H9 (cell line): ENCODE measurements around the gene STX16. TPM values are rescaled to one million over a fixed set of nuclear protein-coding genes. Genes with fewer than 3 reads are reported as not detected.
A peak's percentile ranks its signal among the peaks of the same experiment; 100 is the strongest.

Experiments used
- DNase-seq: peaks from one replicate; pipeline ENCODE4 v3.0.0-alpha.2; 2017
- H2AFZ ChIP-seq: one replicate; pipeline ENCODE4 v1.6.1; 2013; ENCODE audit warnings: mild to moderate bottlenecking, low read length, control low read depth, moderate library complexity
- H2AK5ac ChIP-seq: 2 replicates; pipeline ENCODE4 v1.6.1; 2013; ENCODE audit warnings: low read length, control low read depth, mixed read lengths; ENCODE audit not compliant: insufficient read length
- H2BK120ac ChIP-seq: one replicate; pipeline ENCODE4 v1.6.1; 2013; ENCODE audit warnings: low read depth, mild to moderate bottlenecking, low read length, control low read depth, inconsistent platforms; ENCODE audit not compliant: poor library complexity, severe bottlenecking
- H2BK12ac ChIP-seq: 2 replicates; pipeline ENCODE4 v1.6.1; 2013; ENCODE audit warnings: low read length, control low read depth, mixed read lengths, low read depth; ENCODE audit not compliant: insufficient read length
- H2BK15ac ChIP-seq: 2 replicates; pipeline ENCODE4 v1.6.1; 2013; ENCODE audit warnings: low read depth, low read length, control low read depth
- H2BK20ac ChIP-seq: one replicate; pipeline ENCODE4 v1.6.1; 2013; ENCODE audit warnings: low read depth, mild to moderate bottlenecking, low read length, control low read depth, inconsistent platforms; ENCODE audit not compliant: poor library complexity, severe bottlenecking
- H2BK5ac ChIP-seq: 2 replicates; pipeline ENCODE4 v1.6.1; 2013; ENCODE audit warnings: low read length, control low read depth, mixed read lengths; ENCODE audit not compliant: insufficient read length
- H3K14ac ChIP-seq: 2 replicates; pipeline ENCODE4 v1.6.1; 2013; ENCODE audit warnings: low read length, control low read depth; ENCODE audit not compliant: insufficient read depth
- H3K18ac ChIP-seq: 2 replicates; pipeline ENCODE4 v1.6.1; 2013; ENCODE audit warnings: low read depth, mild to moderate bottlenecking, mixed read lengths, low read length, control low read depth; ENCODE audit not compliant: insufficient read length
- H3K23ac ChIP-seq: 2 replicates; pipeline ENCODE4 v1.6.1; 2013; ENCODE audit warnings: low read length, control low read depth, mixed read lengths, low read depth; ENCODE audit not compliant: insufficient read length
- H3K23me2 ChIP-seq: 2 replicates; pipeline ENCODE4 v1.6.1; 2013; ENCODE audit warnings: low read depth, mild to moderate bottlenecking, mixed read lengths, low read length, control low read depth; ENCODE audit not compliant: insufficient read length, poor library complexity, severe bottlenecking
- H3K27ac ChIP-seq: 2 replicates; pipeline ENCODE4 v1.5.1; 2013; ENCODE audit warnings: low read length, control low read depth, mixed read lengths, low read depth; ENCODE audit not compliant: insufficient read length
- H3K27me3 ChIP-seq: 2 replicates; pipeline ENCODE4 v1.6.1; 2013; ENCODE audit warnings: low read length, control low read depth, inconsistent platforms; ENCODE audit not compliant: insufficient read depth
- H3K4ac ChIP-seq: 2 replicates; pipeline ENCODE4 v1.6.1; 2013; ENCODE audit warnings: low read depth, mild to moderate bottlenecking, control low read depth, inconsistent platforms, low read length, moderate library complexity
- H3K4me1 ChIP-seq: 2 replicates; pipeline ENCODE4 v1.6.1; 2013; ENCODE audit warnings: low read length, control low read depth, inconsistent platforms; ENCODE audit not compliant: insufficient read depth
- H3K4me2 ChIP-seq: 2 replicates; pipeline ENCODE4 v1.6.1; 2013; ENCODE audit warnings: low read length, control low read depth, mixed read lengths; ENCODE audit not compliant: insufficient read length, insufficient read depth
- H3K56ac ChIP-seq: 2 replicates; pipeline ENCODE4 v1.6.1; 2013; ENCODE audit warnings: low read depth, mild to moderate bottlenecking, mixed read lengths, low read length, control low read depth; ENCODE audit not compliant: insufficient read length
- H3K79me1 ChIP-seq: 2 replicates; pipeline ENCODE4 v1.6.1; 2013; ENCODE audit warnings: low read depth, mild to moderate bottlenecking, moderate library complexity, low read length, control low read depth, inconsistent platforms; ENCODE audit not compliant: insufficient read depth, poor library complexity, severe bottlenecking
- H3K79me2 ChIP-seq: 2 replicates; pipeline ENCODE4 v1.6.1; 2013; ENCODE audit warnings: low read length, control low read depth, inconsistent platforms; ENCODE audit not compliant: insufficient read depth
- H3K9ac ChIP-seq: 2 replicates; pipeline ENCODE4 v1.6.1; 2013; ENCODE audit warnings: low read length, control low read depth, mixed read lengths; ENCODE audit not compliant: insufficient read length; ENCODE audit errors: extremely low read depth
- H3K9me3 ChIP-seq: one replicate; pipeline ENCODE4 v1.6.1; 2013; ENCODE audit warnings: low read depth, low read length, inconsistent platforms; ENCODE audit not compliant: control insufficient read depth
- H3T11ph ChIP-seq: one replicate; pipeline ENCODE4 v1.6.1; 2013; ENCODE audit warnings: mild to moderate bottlenecking, low read length, control low read depth, inconsistent platforms
- H4K20me1 ChIP-seq: one replicate; pipeline ENCODE4 v1.6.1; 2013; ENCODE audit not compliant: control insufficient read depth, insufficient read length, insufficient read depth
- H4K5ac ChIP-seq: 2 replicates; pipeline ENCODE4 v1.6.1; 2013; ENCODE audit warnings: low read depth, mild to moderate bottlenecking, mixed read lengths, low read length, control low read depth; ENCODE audit not compliant: insufficient read length
- H4K8ac ChIP-seq: replicated peaks from 2 replicates; pipeline ENCODE4 v1.6.1; 2013; ENCODE audit warnings: low read length, control low read depth, mixed read lengths, low read depth; ENCODE audit not compliant: insufficient read length
- H4K91ac ChIP-seq: 2 replicates; pipeline ENCODE4 v1.6.1; 2013; ENCODE audit warnings: low read depth, mild to moderate bottlenecking, moderate library complexity, mixed read lengths, low read length, control low read depth; ENCODE audit not compliant: insufficient read length
- H3K27ac Mint-ChIP-seq, 3 experiments: 2 replicates in 2 of 3; 3 replicates in 1 of 3; pipeline ENCODE4 v1.8.0; 2020 to 2021; ENCODE audit warnings: mixed read lengths in 3 of 3, mild to moderate bottlenecking in 1 of 3, moderate library complexity in 1 of 3
- H3K27me3 Mint-ChIP-seq: 2 replicates; pipeline ENCODE4 v1.8.0; 2021; ENCODE audit warnings: low read depth, mild to moderate bottlenecking, moderate library complexity, mixed read lengths
- H3K36me3 Mint-ChIP-seq, 3 experiments: 2 replicates in 2 of 3; 3 replicates in 1 of 3; pipeline ENCODE4 v1.8.0; 2020 to 2021; ENCODE audit warnings: low read depth in 3 of 3, mixed read lengths in 3 of 3; ENCODE audit not compliant: insufficient read depth in 1 of 3
- H3K4me1 Mint-ChIP-seq, 2 experiments: 2 replicates each; pipeline ENCODE4 v1.8.0; 2020; ENCODE audit warnings: mixed read lengths in 2 of 2
- H3K4me3 Mint-ChIP-seq, 2 experiments: 2 replicates in 1 of 2; 3 replicates in 1 of 2; pipeline ENCODE4 v1.8.0; 2020 to 2021; ENCODE audit warnings: mild to moderate bottlenecking in 2 of 2, mixed read lengths in 2 of 2, moderate library complexity in 1 of 2
- H3K9me3 Mint-ChIP-seq, 2 experiments: 2 replicates in 1 of 2; 3 replicates in 1 of 2; pipeline ENCODE4 v1.8.0; 2020; ENCODE audit warnings: mild to moderate bottlenecking in 2 of 2, mixed read lengths in 2 of 2, moderate library complexity in 1 of 2
- CTCF ChIP-seq: fragments of 200-600 bp; sonication (generic); conservative IDR thresholded peaks from 3 replicates; pipeline ENCODE4 v1.8.0; 2021; ENCODE audit warnings: antibody characterized with exemption, mild to moderate bottlenecking
- WGBS: extraction: QIAGEN DNeasy Blood & Tissue Kit; methylation state at CpG from one replicate; pipeline ENCODE4 v1.1.7; 2013; ENCODE audit warnings: missing lambda C conversion rate, low lambda C conversion rate, mixed read lengths; ENCODE audit not compliant: insufficient read length; ENCODE audit errors: extremely low coverage; 5-methylcytosine and 5-hydroxymethylcytosine counted together
- total RNA-seq: library from RNA; stranded (reverse); gene quantifications from 2 replicates; pipeline ENCODE4 v1.2.1, GENCODE V29; 2021

STX16 gene
- total RNA-seq, 1 experiment from 2014 or later = 87.8 TPM

- no CpG with 5 or more reads among the region's 30 CpGs for WGBS
- H2BK120ac ChIP-seq = no peak overlapping the region
- H4K20me1 ChIP-seq = no peaks in the 10 kb centered on the region
- peaks cover 21% of the 10 kb centered on the region; the same call in 1 of the 2 replicates for H3K79me2 ChIP-seq
- Mint-ChIP-seq H3K4me1 (peaks cover 42% of the 10 kb centered on the region in 2 experiments), H3K27ac (peak overlapping the region; percentile 99 to 100 (median 99)), H3K27me3 (peaks cover 2% of the 10 kb centered on the region; the same call in 1 of the 2 replicates), H3K4me3 (peak overlapping the region; percentile 95 to 98), H3K9me3 (no peaks in the 10 kb centered on the region; a peak in 1 of 5 replicates), H3K36me3 (peaks cover 0 to 5% (median 2%) of the 10 kb centered on the region in 3 experiments; a peak in 4 of 7 replicates)
- H2AK5ac ChIP-seq = no peak overlapping the region
- H3K4me1 ChIP-seq = peaks cover 2% of the 10 kb centered on the region; the same call in 1 of the 2 replicates
- peak overlapping the region; percentile 95 for H2BK5ac ChIP-seq
- no peak overlapping the region for H2AFZ ChIP-seq
- H2BK12ac ChIP-seq = no peak overlapping the region
- H3K14ac ChIP-seq = peak overlapping the region; percentile 81
- no peaks in the 10 kb centered on the region for H3K79me1 ChIP-seq
- peak overlapping the region; percentile 11 for H4K91ac ChIP-seq
- H4K8ac ChIP-seq = no peak overlapping the region
- H3K23me2 ChIP-seq = peaks cover 21% of the 10 kb centered on the region
- no peaks in the 10 kb centered on the region for H3K27me3 ChIP-seq
- peak overlapping the region; percentile 81 for H3K18ac ChIP-seq
- H3K23ac ChIP-seq = no peak overlapping the region
- TF ChIP-seq CTCF = no peak
- H3K9me3 ChIP-seq = no peaks in the 10 kb centered on the region
- peak overlapping the region; percentile 98 for H3K4me2 ChIP-seq
- DNase-seq = peak; percentile 94
- no peak overlapping the region for H2BK15ac ChIP-seq
- H2BK20ac ChIP-seq = no peak overlapping the region
- H4K5ac ChIP-seq = no peak overlapping the region
- H3K56ac ChIP-seq = peak overlapping the region; percentile 70
- peak overlapping the region; percentile 81 for H3K9ac ChIP-seq
- H3T11ph ChIP-seq = no peak overlapping the region
- peak overlapping the region; percentile 11; the same call in 1 of the 2 replicates for H3K4ac ChIP-seq
- H3K27ac ChIP-seq = peak overlapping the region; percentile 95
Observed at GRCh38 chr20:58651946-58652605, 993 bp downstream of the STX16 start.
